COLO829 (cell line): ENCODE results near the gene ZNF606.
"Not testable (repeated sequence)": the region's sequence is repeated elsewhere in the genome, so short reads cannot be mapped to it uniquely, and the experiment has no call there.

ENCODE experiments used
- DNase-seq: peaks from one replicate; pipeline ENCODE4 v3.0.0; 2012; ENCODE audit warnings: low spot score

The ZNF606 gene

DNA sequence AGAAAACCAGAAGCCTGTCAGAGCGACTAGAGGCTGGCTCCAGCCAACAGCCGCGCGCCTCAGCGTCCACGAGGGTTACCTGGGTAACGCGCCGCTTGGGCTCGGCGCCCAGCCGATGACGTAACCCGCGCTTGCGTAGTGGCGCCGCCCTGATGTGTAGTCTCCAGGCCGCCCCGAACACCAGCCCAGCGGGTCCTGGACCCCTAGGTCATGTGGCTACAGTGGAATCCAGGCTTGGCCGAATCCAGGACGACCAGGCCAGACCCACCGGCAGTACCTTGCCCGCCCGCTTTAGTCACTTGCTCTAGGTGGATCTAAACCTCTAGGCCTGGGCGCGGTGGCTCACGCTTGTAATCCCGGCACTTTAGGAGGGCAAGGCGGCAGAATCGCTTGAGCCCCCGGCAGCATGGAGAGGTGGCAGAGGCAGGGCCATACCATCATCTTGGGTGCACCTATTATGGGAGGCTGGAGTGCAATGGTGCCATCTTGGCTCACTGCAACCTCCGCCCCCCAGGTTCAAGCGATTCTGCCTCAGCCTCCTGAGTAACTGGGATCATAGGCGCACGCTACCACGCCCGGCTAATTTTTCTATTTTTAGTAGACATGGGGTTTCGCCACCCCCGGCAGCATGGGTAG lies 7.2 kb upstream of the ZNF606 start:
- DNase-seq = peak; percentile 34

DNA sequence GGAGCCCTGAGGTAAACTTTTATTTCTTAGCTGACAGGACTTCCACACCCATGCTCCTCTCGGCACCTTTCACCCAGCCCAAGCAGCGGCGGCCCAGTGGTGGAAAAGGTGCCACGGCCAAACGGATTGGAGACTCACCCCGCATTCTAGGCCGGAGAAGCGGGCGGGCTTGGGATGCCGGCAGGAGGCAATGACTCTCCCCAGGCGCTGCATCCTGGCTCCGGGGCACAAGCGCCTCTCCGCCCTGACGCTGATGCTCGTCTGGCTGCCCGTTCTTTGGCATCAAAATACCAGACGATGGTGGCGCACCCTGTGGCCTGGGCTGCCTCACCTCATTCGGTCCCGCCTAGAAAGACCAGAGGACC lies 6.7 kb upstream of the ZNF606 start:
- DNase-seq = no peak

DNA sequence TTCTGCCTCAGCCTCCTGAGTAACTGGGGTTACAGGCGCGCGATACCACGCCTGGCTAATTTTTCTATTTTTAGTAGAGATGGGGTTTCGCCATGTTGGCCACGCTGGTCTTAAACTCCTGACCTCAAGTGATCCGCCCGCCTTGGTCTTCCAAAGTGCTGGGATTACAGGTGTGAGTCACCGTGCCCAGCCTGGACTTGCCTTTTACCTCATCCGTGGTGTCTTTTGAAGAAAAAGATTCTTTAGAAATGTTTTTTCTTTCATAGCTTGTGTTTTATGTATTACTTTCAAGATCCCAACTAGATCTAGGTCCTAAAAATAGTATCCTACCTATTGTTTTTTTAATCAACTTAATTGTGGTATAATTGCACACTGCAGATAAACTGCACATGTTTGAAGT lies 6.3 kb upstream of the ZNF606 start:
- not testable (repeated sequence) for DNase-seq

DNA sequence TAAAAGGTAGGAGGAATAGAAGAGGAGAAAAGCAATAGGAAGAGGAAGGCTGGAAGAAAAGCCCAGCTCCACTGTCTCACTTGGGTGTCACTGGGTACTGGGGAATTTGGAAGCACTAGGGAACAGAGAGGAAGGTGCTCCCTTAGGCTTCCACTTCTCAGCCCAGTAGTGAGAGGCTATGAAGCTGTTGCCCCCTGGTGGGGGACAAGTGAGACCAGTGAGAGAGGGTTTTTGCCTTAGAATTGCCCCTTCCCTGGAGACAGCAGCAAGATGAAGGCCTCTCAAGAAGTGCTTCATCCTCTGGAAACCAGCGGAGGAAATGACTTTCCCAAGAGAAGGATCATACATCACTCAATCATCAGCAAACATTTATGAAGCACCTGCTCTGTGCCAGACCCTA lies 4.7 kb upstream of the ZNF606 start:
- no peak for DNase-seq

DNA sequence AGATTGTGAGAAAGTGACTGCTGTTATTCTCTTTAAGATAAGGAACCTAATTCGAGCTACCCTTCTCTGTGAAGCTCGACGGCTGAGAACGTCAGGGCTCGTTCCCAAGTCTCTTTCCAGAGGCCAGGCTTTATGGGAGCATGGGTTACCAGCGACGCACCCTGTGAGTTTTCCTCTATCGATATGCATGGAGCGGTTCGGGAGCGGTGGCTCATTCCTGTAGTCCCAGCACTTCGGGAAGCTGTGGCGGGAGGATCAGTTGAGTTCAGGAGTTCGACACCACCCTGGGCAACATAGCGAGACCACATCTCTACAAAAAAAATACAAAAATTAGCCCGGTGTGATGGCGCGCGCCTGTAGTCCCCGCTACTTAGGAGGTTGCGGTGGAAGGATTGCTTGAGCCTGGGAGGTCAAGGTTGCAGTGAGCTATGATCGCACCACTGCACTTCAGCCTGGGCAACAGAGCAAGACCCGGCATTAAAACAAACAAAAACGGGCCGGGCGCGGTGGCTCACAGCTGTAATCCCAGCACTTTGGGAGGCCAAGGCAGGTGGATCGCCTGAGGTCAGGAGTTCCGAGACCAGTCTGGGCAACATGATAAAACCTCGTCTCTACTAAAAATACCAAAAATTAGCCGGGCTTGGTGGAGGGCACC lies 681 bp upstream of the ZNF606 start:
- no peak for DNase-seq

DNA sequence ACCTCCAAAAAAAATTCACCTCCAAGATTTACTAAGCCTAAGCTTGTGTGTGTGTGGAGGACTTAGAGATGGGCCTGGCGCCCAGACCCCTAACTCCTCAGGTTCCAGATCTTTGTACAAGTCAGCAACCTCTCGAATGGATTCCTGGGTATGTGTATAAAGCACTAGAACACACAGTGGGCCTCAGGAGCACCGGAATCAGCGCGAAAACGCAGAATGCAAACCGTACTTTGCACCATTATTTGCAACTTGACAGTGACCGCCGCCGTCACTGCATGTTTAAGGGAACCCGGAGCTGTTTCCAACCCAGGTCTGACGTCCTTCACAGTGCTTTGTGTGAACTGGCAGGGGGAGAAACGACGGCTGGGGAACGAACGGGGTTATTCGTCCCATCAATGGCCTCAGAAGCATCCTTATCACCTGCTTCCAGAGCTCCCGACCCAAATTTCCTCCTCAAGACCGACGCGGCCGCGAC lies 688 bp downstream of the ZNF606 start:
- no peak for DNase-seq

DNA sequence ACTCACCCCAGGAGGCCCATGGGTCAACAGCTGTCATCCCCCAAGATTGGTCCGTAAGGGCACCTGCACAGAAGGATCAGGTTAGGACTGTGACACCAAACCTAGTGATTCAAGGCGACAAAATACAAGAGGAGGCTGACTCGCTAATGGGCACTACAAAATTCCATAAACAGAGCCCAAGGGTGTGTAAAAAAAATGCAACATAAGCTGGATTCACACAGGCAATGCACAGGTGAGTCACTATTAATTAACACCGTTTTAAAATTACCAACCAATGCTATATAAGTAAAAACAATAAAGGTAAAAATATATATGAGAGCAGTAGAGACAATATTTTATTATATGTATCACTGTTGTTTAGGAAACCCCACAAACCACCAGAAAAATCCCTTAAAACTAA lies 1.9 kb downstream of the ZNF606 start:
- DNase-seq = no peak

DNA sequence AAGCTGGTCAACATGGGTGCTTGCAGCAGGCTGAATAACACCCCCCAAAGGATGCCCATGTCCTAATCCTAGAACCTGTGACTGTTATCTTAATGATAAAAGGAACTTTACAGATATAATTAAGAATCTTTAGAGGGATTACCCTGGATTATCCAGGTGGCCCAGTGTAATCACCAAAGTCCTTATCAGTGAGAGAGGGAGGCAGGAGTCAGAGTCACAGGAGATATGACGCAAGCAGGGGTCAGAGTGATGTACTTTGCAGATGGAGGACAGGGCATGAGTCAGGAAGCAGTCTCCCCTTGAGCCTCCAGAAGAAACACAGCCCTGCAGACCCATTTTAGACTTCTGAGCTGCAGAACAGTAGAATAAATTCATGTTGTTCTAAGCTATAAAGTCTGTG lies 9.8 kb downstream of the ZNF606 start:
- no peak for DNase-seq

DNA sequence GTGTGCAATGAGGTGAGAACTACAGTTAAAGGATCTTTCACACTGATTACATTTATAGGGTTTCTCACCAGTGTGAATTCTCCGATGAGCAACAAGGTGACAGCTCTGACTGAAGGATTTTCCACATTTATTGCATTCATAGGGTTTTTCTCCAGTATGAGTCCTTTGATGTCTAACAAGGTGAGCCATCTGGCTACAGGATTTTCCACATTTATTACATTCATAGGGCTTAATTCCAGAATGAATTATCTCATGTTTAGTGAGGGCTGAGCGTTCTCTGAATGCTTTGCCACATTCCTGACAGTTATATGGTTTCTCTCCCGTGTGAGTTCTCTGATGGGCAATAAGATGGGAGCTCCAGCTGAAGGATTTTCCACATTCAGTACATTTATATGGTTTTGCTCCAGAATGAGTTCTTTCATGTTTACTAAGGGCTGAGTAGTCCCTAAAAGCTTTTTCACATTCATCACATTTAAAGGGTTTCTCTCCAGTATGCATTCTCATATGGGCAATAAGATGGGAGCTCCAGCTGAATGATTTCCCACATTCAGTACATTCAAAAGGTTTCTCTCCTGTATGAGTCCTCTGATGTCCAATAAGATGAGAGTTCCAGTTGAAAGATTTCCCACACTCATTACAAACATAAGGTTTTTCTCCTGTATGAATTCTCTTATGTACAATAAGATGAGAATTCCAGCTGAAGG lies 23.9 kb downstream of the ZNF606 start:
- no peak for DNase-seq

DNA sequence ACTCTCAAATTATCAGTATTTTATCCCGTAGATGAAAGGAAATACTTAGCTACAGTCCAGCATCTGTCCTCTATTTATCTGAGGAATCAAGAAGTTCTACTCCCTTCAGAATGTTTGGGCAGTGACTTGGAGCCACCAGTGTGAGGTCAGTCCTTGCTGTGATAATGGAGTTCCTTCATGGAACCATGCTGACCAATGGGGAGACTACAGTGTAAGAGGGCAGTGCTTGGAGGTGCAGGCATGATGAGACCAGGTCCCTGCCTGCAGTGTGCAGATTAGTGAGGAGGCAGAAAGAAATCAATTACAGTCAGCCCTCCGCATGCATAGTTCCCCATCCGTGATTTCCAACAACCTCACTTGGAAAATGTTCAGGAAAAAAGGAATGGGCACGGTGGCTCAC lies 28.2 kb downstream of the ZNF606 start, which contains the start of gene C19orf18:
C19orf18 (minus strand) TSS at position 101 of the 400 bp plus-strand sequence. CDS start 102 bp downstream, outside the sequence.
- DNase-seq = no peak

DNA sequence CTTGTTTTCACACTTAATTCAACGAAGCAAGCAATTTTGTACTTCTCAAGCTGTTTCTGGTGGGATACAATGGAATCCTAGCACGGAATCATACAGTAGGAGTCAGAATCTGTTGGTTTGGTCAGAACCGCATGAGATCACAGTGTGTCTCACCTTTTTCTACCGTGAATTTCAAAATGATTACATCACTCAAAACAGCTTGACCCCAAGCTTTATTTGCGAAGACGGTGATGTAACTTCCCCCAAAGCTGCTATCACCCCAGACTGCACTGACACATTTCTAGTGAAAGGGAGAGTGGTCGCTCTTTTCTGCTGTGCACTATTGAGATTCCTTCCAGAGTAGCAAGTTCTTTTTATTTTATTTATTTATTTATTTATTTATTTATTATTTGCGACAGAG lies 37.9 kb downstream of the ZNF606 start:
- DNase-seq = no peak

DNA sequence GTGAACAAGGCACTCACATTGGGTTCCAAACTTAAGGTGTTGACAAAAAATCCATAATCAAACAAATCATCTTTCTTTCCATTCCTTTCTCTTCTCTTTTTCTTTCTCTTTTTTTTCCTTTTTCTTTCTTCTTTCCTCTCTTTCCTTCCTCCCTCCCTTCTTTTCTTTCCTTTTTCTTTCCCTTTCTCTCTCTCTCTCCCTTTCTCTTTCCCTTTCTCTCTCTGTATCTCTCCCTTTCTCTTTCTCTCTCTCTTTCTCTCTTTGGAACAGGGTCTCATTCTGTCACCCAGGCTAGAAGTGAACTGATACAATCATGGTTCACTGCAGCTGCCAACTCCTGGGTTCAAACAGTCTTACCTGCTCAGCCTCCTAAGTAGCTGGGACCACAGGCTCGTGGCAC lies 40.8 kb downstream of the ZNF606 start:
- DNase-seq = no peak

DNA sequence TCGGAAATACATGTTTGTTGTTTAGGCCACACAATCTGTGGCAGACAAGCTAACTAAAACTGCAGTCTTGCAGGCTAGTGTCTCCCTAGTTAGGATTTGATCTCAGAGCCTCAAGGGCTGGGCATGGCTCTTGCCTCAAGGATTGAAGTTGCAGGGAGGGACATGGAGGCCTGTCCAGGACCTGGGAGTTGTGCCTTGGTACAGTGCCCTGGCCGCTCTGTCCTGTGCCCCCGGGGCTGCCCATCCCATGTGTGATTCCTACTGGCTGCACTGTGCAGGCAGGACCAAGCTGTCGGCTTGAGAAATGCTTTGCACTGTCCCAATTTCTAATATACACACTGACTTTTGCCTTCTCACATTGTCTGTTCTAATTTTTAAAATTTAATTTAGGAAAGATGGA lies 47.6 kb downstream of the ZNF606 start:
- no peak for DNase-seq

DNA sequence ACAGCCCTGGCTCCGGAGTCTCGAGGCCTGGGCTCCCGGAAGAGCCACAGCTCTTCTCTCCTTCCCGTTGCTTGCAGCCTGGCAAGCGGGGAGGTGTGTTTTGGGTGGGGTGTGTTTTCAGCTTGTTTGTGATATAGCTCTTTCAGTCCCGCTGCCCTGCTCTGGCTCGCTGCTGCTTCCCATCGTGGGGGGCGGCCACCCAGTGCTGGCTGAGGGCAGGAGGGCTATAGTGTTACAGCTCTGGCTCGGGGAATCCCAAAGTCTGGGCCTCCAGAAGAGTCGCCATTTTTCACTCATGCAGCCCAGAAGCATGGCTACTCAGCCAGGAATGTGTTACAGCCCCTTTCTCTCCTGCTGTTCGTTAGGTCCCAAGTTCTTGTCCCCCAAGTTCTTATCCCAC lies 52.9 kb downstream of the ZNF606 start:
- DNase-seq = no peak

DNA sequence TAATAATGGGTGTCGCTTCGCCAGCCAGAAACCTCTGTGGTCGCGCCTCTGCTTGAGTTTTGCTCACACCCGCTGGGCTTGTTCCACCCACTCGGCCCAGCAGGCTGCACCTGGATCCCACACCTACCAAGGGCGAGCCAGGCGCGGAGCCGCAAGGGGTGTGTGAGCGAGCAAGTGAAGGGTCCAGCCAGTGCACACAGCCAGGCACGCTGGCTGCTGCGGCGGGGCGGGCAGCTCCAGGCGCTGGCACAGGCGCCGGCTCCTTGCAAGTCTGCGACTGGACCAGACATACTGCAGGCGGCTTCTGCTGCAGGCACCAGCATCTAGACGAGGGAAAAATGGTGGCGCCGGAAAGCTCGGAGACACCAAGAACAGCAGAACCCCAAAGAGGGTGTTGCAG lies 53.3 kb downstream of the ZNF606 start:
- DNase-seq = no peak

DNA sequence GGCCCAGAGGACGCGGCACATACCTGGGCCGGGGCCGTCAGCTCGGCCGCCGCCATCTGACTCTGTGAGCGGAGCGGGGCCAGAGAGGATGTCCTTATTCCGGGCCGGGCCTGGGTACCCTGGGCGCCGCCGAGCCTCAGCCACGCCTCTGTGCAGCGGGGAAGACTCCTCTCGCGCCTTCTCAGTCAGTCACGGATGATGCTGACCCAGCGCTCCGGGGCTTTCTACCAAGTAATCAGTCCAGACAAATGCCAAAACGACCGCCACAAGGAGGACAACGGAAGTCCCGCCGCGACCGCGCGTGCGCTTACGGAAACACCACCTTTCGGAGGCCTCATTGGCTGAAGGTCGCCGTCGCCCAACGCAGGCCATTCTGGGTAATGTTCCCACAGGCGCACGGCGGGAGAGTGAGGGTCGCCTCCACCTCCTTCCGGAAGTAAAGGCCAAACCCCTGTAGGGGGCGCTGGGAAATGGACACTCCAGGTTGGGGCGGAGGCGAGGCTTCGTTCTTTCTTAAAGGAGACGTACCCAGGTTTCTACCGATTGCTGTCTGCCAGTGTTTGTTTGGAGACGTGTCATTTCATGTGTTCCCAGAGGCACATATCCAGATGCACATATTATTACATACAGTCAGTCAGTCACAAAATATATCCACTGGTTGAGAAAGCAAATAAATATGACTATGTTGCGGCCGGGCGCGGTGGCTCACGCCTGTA lies 55.0 kb downstream of the ZNF606 start, which contains the start of gene ZNF256:
ZNF256 (minus strand) TSS at position 288 of the 716 bp plus-strand sequence; CDS start at position 56, 232 bp downstream.
- DNase-seq = peak; percentile 90

DNA sequence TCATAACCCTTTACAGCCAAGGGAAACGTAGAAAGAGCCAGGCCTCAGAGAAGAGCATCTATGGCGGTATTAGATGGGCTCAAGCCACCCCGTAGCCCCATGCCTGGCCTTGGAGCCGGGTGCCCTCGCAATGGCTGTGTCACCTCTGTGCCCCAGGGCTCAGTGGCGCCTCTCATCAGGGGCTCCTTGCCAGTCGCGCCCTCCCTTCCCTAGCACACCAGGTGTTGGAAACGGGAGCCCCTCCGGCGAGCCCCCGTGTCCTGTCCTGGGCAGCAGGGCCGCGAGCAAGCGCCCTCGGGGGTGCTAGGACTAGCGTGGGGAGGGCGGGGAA lies 55.6 kb downstream of the ZNF606 start:
- no peak for DNase-seq

DNA sequence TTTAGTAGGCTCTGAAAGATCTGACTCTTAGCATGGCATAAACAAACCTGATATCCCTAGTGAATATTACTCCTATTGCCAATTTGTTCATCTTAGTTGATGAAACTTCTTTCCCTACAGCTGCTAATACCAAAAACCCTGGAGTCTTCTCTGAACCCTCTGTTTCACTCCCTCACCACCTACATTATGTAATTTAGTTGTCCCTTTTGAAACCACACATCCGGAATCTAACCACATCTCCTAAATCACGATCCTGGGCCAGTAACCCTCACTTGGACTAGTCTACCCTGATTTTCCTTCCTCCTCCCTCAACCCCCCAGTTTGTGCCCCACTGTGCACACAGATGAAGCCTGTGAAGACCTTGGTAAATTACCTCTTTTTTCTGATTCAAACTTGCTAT lies 56.3 kb downstream of the ZNF606 start:
- no peak for DNase-seq

DNA sequence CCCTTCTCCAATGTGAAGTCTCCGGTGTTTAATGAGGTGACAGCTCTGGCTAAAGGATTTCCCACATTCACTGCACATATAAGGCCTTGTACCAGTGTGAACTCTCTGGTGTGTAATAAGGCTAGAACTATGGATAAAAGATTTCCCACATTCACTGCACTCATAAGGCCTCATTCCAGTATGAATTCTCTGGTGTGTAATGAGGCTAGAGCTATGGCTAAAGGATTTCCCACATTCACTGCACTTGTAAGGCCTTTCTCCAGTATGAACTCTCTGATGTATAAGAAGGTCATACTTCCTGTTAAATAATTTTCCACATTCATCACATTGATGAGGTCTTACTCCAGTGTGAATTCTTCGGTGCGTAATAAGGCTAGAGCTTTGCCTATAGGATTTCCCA lies 61.0 kb downstream of the ZNF606 start:
- no peak for DNase-seq

DNA sequence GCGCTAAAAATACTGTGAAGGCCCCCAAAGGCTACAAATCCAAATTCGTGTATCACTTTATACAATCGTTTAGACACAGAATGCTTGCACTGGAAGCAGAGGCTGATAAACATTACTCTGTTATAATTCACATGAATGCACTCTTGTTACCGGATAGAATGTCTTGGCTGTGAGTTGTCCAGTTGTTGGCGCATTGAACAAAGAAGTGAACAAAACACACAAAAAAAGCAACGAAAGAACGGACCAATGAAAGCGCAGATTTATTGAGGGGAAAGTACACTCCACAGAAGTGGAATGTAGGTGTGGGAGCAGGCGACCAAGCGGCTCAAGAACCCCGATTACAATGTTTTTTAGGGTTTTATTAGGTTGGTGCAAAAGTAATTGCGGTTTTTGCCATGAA lies 66.9 kb downstream of the ZNF606 start:
- no peak for DNase-seq

DNA sequence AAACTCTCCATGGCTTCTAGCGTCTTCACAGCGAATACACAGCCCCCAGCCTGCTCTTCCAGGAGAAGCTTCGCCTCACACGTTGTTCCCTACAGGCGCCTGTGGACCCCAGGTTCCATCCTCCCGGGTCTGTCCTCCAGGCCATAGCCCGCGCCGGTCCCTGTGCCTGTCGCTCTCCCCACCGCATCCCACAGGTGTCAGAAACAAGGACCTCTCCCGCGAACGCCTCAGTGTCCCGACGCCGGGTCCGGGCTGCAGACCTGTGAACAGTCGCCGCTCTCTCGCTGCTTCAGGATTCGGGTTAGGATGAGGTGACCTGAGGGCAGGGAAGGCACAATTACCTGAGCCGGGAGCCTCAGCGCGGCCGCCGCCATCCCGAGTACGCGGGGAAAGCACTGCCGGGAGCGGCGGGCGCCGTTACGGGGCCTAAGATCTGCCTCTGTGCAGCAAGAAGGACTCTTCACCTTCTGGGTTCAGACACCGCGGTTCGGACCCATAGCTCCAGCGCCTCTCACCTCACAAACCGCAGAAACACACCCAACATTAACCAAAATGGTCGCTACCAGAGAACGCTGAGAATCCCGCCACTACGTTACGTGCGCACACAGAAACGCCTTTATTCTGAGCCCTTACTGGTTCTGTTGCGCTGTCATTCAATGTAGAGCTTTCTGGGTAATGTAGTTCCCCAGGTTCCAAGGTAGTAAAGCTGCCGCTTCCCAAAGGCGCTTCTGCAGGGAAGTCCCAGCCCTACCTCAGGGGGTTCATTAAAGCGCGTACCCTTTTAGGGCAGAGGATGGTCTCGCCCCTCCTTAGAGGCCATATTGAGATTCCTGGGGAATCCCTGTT lies 67.6 kb downstream of the ZNF606 start, which contains the start of gene ZNF418:
ZNF418 (minus strand) TSS at position 583 of the 846 bp plus-strand sequence. CDS start 1,580 bp downstream, outside the sequence.
- DNase-seq = no peak

DNA sequence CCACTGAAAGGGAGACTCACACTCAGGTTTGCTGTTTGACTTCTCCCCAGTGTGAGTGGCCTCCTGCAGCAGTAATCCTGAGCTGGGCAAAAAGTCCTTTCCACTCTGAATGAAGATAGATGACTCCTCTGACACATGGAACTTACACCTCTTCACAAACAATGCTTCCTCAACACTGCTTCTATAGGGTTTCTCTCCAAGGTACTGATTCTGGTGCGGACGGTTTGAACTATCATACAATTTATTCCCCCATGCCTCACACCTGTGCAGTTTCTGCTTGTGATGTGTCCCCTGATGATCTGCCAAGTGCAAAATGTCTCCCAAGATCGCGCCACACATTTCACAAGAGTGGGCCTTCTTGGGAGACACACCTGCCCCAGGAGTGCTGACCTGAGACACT lies 75.0 kb downstream of the ZNF606 start:
- DNase-seq = no peak
